SK-N-SH (cell line): Measurements from ENCODE around the gene CCL7. TPM values are rescaled to one million over a fixed set of nuclear protein-coding genes. Genes with fewer than 3 reads are reported as not detected.

ENCODE experiments used
- CTCF ChIA-PET: fragments of 300-600, 350-600 bp; formaldehyde crosslinking; extraction: SDS; loops from one replicate; lab custom pipeline; 2021; lab: Yijun Ruan, JAX
- POLR2A ChIA-PET: fragments of 350-600 bp; sonication (Branson Sonifier 250); formaldehyde crosslinking; extraction: SDS; loops from one replicate; lab custom pipeline; 2020; ENCODE audit warnings: antibody characterized with exemption, inconsistent platforms; lab: Yijun Ruan, JAX
- DNase-seq: peaks from one replicate; pipeline ENCODE4 v3.0.0; 2012
- H2AFZ ChIP-seq: fragments of 200-600 bp; sonication (generic); 2 replicates; pipeline ENCODE4 v1.8.1; 2016; ENCODE audit warnings: antibody characterized with exemption, mild to moderate bottlenecking, low read depth
- H3F3A ChIP-seq: fragments of 200-600 bp; sonication (generic); replicated peaks from 2 replicates; pipeline ENCODE3; 2016; ENCODE audit warnings: antibody characterized with exemption, mild to moderate bottlenecking; ENCODE audit not compliant: insufficient read depth
- H3K27ac ChIP-seq, 2 experiments: fragments of 200-500 bp in 1 of 2; fragments of 200-600 bp in 1 of 2; sonication (Bioruptor generic) in 1 of 2; sonication (generic), shearing (Covaris generic) in 1 of 2; 2 replicates each; pipeline versions ENCODE4 v1.5.1 to v1.6.1; 2014 to 2016; ENCODE audit warnings: low read depth in 2 of 2, inconsistent platforms in 1 of 2, low read length in 1 of 2, mild to moderate bottlenecking in 1 of 2, mixed read lengths in 1 of 2
- H3K27me3 ChIP-seq: fragments of 200-600 bp; sonication (generic), shearing (Covaris generic); 2 replicates; pipeline ENCODE4 v1.6.1; 2016; ENCODE audit warnings: mixed run types; ENCODE audit not compliant: insufficient read depth
- H3K36me3 ChIP-seq, 2 experiments: fragments of 200-500 bp in 1 of 2; fragments of 200-600 bp in 1 of 2; sonication (Bioruptor generic) in 1 of 2; sonication (generic) in 1 of 2; replicated peaks in 1 of 2; 2 replicates each; pipeline versions ENCODE3 to v1.5.1; 2014 to 2016; ENCODE audit warnings: low read length in 1 of 2, mild to moderate bottlenecking in 1 of 2; ENCODE audit not compliant: insufficient read depth in 2 of 2, control insufficient read depth in 1 of 2
- H3K4me1 ChIP-seq, 2 experiments: fragments of 200-500 bp in 1 of 2; fragments of 200-600 bp in 1 of 2; sonication (Bioruptor generic) in 1 of 2; sonication (generic), shearing (Covaris generic) in 1 of 2; 2 replicates each; pipeline versions ENCODE4 v1.5.1 to v1.6.1; 2014 to 2016; ENCODE audit warnings: low read depth in 1 of 2, low read length in 1 of 2, mixed run types in 1 of 2; ENCODE audit not compliant: insufficient read depth in 2 of 2, control insufficient read depth in 1 of 2
- H3K4me2 ChIP-seq: fragments of 200-600 bp; sonication (generic), shearing (Covaris generic); 2 replicates; pipeline ENCODE4 v1.6.1; 2017; ENCODE audit warnings: mixed run types
- H3K4me3 ChIP-seq, 2 experiments: fragments of 200-500 bp in 1 of 2; fragments of 200-600 bp in 1 of 2; sonication (Bioruptor generic) in 1 of 2; sonication (generic), shearing (Covaris generic) in 1 of 2; 2 replicates each; pipeline versions ENCODE4 v1.5.1 to v1.8.1; 2014 to 2016; ENCODE audit warnings: low read depth in 2 of 2, inconsistent platforms in 1 of 2, low read length in 1 of 2, mild to moderate bottlenecking in 1 of 2, mixed read lengths in 1 of 2, moderate library complexity in 1 of 2
- H3K79me2 ChIP-seq: fragments of 200-600 bp; sonication (generic); 2 replicates; pipeline ENCODE4 v1.8.1; 2017; ENCODE audit warnings: mild to moderate bottlenecking; ENCODE audit not compliant: insufficient read depth
- H3K9ac ChIP-seq: fragments of 200-600 bp; sonication (generic); 2 replicates; pipeline ENCODE4 v1.6.1; 2017; ENCODE audit warnings: mixed run types
- H3K9me2 ChIP-seq: fragments of 200-600 bp; sonication (generic); 2 replicates; pipeline ENCODE4 v1.6.1; 2017; ENCODE audit warnings: mixed run types
- H3K9me3 ChIP-seq: fragments of 200-600 bp; sonication (generic); 2 replicates; pipeline ENCODE4 v1.6.1; 2017; ENCODE audit warnings: mixed run types, mild to moderate bottlenecking, moderate library complexity
- H4K20me1 ChIP-seq: fragments of 200-600 bp; sonication (generic); 2 replicates; pipeline ENCODE4 v1.6.1; 2017; ENCODE audit warnings: mild to moderate bottlenecking, mixed run types; ENCODE audit not compliant: insufficient read depth
- ELF1 ChIP-seq: IDR thresholded peaks from 2 replicates; pipeline ENCODE4 v1.4.0; 2012
- EP300 ChIP-seq, 2 experiments: IDR thresholded peaks; 2 replicates each; pipeline versions ENCODE4 v1.4.0 to v1.6.1; 2012; ENCODE audit warnings: borderline replicate concordance in 1 of 2, low read depth in 1 of 2, low read length in 1 of 2
- EZH2phosphoT487 ChIP-seq: fragments of 200-600 bp; sonication (generic); IDR thresholded peaks from 2 replicates; pipeline ENCODE4 v1.6.1; 2017; ENCODE audit warnings: low read depth, mixed run types, mild to moderate bottlenecking, antibody characterized with exemption, moderate library complexity, borderline replicate concordance
- FOSL2 ChIP-seq: IDR thresholded peaks from 2 replicates; pipeline ENCODE4 v1.4.0; 2012; ENCODE audit warnings: low read depth, mild to moderate bottlenecking, moderate library complexity, borderline replicate concordance
- FOXJ3 ChIP-seq: sonication (generic); formaldehyde crosslinking; IDR thresholded peaks from 2 replicates; pipeline ENCODE4 v1.5.1; 2020; ENCODE audit warnings: mild to moderate bottlenecking, missing genetic modification reagents
- FOXM1 ChIP-seq: IDR thresholded peaks from 2 replicates; pipeline ENCODE4 v1.4.0; 2012; ENCODE audit warnings: low read depth, mild to moderate bottlenecking
- GABPA ChIP-seq: IDR thresholded peaks from 2 replicates; pipeline ENCODE4 v1.4.0; 2012; ENCODE audit warnings: low read depth, mild to moderate bottlenecking
- JUND ChIP-seq: IDR thresholded peaks from 2 replicates; pipeline ENCODE4 v1.4.0; 2012
- MAX ChIP-seq: IDR thresholded peaks from 2 replicates; pipeline ENCODE4 v1.4.0; 2012; ENCODE audit warnings: low read depth
- MXI1 ChIP-seq: IDR thresholded peaks from 2 replicates; pipeline ENCODE4 v1.6.1; 2012; ENCODE audit warnings: mild to moderate bottlenecking, low read depth, low read length, improper control_type of control experiment
- NFIC ChIP-seq: IDR thresholded peaks from 2 replicates; pipeline ENCODE4 v1.4.0; 2012; ENCODE audit warnings: borderline replicate concordance
- NRF1 ChIP-seq: IDR thresholded peaks from 2 replicates; pipeline ENCODE4 v1.6.1; 2012; ENCODE audit warnings: low read depth, mild to moderate bottlenecking, low read length
- PBX3 ChIP-seq: IDR thresholded peaks from 2 replicates; pipeline ENCODE4; 2012
- RAD21 ChIP-seq: IDR thresholded peaks from 2 replicates; pipeline ENCODE4 v1.6.1; 2012; ENCODE audit warnings: mild to moderate bottlenecking, low read length
- RCOR1 ChIP-seq: fragments of 150-350 bp; IDR thresholded peaks from 2 replicates; pipeline ENCODE4 v1.6.1; 2017; ENCODE audit warnings: antibody characterized with exemption, low read length
- REST ChIP-seq: IDR thresholded peaks from 2 replicates; pipeline ENCODE4 v1.6.1; 2012; ENCODE audit warnings: mild to moderate bottlenecking, low read depth, low read length, moderate library complexity
- RFX5 ChIP-seq: IDR thresholded peaks from 2 replicates; pipeline ENCODE4 v1.6.1; 2012; ENCODE audit warnings: mild to moderate bottlenecking, improper control_type of control experiment, low read length
- RXRA ChIP-seq: IDR thresholded peaks from 2 replicates; pipeline ENCODE4 v1.4.0; 2012; ENCODE audit warnings: low read depth, mild to moderate bottlenecking, borderline replicate concordance
- SIN3A ChIP-seq: IDR thresholded peaks from 2 replicates; pipeline ENCODE4 v1.6.1; 2012; ENCODE audit warnings: low read depth, mild to moderate bottlenecking, low read length, moderate library complexity, borderline replicate concordance
- SMC3 ChIP-seq: IDR thresholded peaks from 2 replicates; pipeline ENCODE4 v1.6.1; 2012; ENCODE audit warnings: low read depth, low read length, improper control_type of control experiment
- TCF12 ChIP-seq: IDR thresholded peaks from 2 replicates; pipeline ENCODE4 v1.4.0; 2012
- TEAD4 ChIP-seq: IDR thresholded peaks from 2 replicates; pipeline ENCODE4 v1.4.0; 2012; ENCODE audit warnings: mild to moderate bottlenecking, borderline replicate concordance; ENCODE audit not compliant: insufficient read depth
- USF1 ChIP-seq: IDR thresholded peaks from 2 replicates; pipeline ENCODE4 v1.4.0; 2012; ENCODE audit warnings: low read depth, borderline replicate concordance
- USF2 ChIP-seq: fragments of 150-350 bp; IDR thresholded peaks from 2 replicates; pipeline ENCODE4 v1.6.1; 2017; ENCODE audit warnings: antibody characterized with exemption, low read length, low read depth, borderline replicate concordance
- ZBTB33 ChIP-seq: IDR thresholded peaks from 2 replicates; pipeline ENCODE4 v1.4.0; 2012; ENCODE audit warnings: low read depth, borderline replicate concordance
- WGBS: methylation state at CpG from one replicate; pipeline ENCODE4 v1.1.6; 2017; ENCODE audit warnings: low lambda C conversion rate; 5-methylcytosine and 5-hydroxymethylcytosine counted together
- polyA plus RNA-seq, 3 experiments: library from polyadenylated mRNA; depleted of rRNA; stranded (reverse); fragments of >200 nt; gene quantifications; 2 replicates each; pipeline ENCODE4 v1.2.3, GENCODE V29; 2012

Gene CCL7
- polyA plus RNA-seq, 1 of the 3 experiments (the other 2 are of a cell fraction) = 0.72 TPM

GRCh38 chr17:34300652-34301370 is 30.8 kb downstream of the CCL7 start:
- CTCF ChIA-PET = interaction anchor here (1.2 to 1.9 kb wide), 2 partner anchors 61 to 100 kb away, joined by 4 to 10 read pairs; no protein-coding TSS in a partner anchor
- no peaks in the 10 kb centered on the region for H3K9me2 ChIP-seq
- H4K20me1 ChIP-seq = no peaks in the 10 kb centered on the region
- peak overlapping the region; percentile 18; the same call in 1 of the 2 replicates for H3K4me2 ChIP-seq
- no peaks in the 10 kb centered on the region for H3K36me3 ChIP-seq
- H2AFZ ChIP-seq = no peak overlapping the region
- H3K27me3 ChIP-seq = no peaks in the 10 kb centered on the region
- H3K9me3 ChIP-seq = no peaks in the 10 kb centered on the region
- peaks cover 12% of the 10 kb centered on the region for H3F3A ChIP-seq
- DNase-seq = no peak
- H3K4me1 ChIP-seq = peaks cover 0 to 20% of the 10 kb centered on the region in 2 experiments; a peak in 2 of 4 replicates
- H3K4me3 ChIP-seq = no peak overlapping the region
- POLR2A ChIA-PET = no interaction called here
- no peak overlapping the region for H3K9ac ChIP-seq
- H3K27ac ChIP-seq = peak overlapping the region; percentile 22 to 38; a peak in 3 of 4 replicates
- H3K79me2 ChIP-seq = no peaks in the 10 kb centered on the region
- 56% methylated on average over 3 of the region's 3 CpGs for WGBS
- TF ChIP-seq REST (peak; percentile 73; the same call in 1 of the 2 replicates), NFIC (peak; percentile 43; the same call in 1 of the 2 replicates), JUND (peak; percentile 64), ELF1 (no peak), FOSL2 (peak; percentile 80; the same call in 1 of the 2 replicates), GABPA (no peak), USF1 (no peak), MAX (peak; percentile 20; the same call in 1 of the 2 replicates), EP300 (IDR thresholded peaks at IDR 0.05; ENCODE audit: borderline replicate concordance in 1 of 2, low read depth in 1 of 2, low read length in 1 of 2) (peak in 1 of 2 experiments; percentile 41; a peak in 2 of 4 replicates), ZBTB33 (no peak), RAD21 (no peak), PBX3 (peak; percentile 57), SMC3 (no peak), TEAD4 (0 out of 2 replicates have a peak, but pooled peaks have one; percentile 30), MXI1 (no peak), TCF12 (peak; percentile 90), RXRA (peak; percentile 20; the same call in 1 of the 2 replicates), RFX5 (no peak), USF2 (no peak), FOXJ3 (no peak), NRF1 (no peak), FOXM1 (no peak), RCOR1 (no peak), SIN3A (no peak), EZH2phosphoT487 (no peak)
